PC-3 (cell line): ENCODE results near the gene CD79A.

Experiments used
- EZH2phosphoT487 ChIP-seq: fragments of 300-600 bp; sonication (generic); IDR thresholded peaks from 2 replicates; pipeline ENCODE4 v1.6.1; 2018; ENCODE audit warnings: mild to moderate bottlenecking, antibody characterized with exemption, low read length, borderline replicate concordance
- TF ChIP-seq, protein P1 (sequence below): fragments of 300-600 bp; sonication (generic); conservative IDR thresholded peaks from 2 replicates; pipeline ENCODE4 v1.5.1; 2017; ENCODE audit warnings: antibody characterized with exemption, low read depth, mild to moderate bottlenecking, low read length

DNA sequence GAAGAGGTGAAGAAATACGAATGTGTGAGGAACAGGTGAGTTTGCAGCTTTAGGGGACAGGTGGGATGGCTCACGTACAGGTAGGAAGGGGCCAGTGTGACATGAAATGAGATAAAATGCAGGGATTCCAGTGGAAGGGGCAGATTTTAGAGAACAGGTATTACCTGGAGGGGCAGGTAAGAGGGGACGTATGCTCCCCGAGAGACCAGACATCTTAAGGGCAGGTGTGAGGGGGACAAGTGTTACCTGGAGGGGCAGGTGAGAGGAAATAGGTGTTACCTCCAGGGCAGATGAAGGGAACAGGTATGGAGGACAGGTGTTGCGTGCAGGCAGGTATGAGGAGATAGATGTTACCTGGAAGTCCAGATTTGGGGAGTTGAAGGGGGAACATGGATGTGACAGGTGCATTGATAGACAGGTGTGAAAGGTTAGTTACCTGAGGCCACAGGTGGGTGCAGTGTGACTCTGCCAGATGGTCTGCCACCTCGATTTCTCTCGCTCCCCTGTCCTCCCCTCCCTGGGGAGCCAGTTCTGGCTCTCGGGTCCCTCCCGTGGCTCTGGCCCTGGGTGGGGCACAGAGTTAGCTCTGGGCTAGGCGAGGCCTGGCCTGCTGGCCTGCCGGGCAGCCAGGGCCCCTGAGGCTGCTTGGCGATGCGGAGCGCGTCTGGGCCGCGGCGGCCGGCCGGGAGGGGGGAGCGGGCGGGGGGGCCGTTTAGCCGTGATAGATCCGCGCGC is 49.1 kb downstream of the CD79A start:
- TF ChIP-seq, protein P1, sequence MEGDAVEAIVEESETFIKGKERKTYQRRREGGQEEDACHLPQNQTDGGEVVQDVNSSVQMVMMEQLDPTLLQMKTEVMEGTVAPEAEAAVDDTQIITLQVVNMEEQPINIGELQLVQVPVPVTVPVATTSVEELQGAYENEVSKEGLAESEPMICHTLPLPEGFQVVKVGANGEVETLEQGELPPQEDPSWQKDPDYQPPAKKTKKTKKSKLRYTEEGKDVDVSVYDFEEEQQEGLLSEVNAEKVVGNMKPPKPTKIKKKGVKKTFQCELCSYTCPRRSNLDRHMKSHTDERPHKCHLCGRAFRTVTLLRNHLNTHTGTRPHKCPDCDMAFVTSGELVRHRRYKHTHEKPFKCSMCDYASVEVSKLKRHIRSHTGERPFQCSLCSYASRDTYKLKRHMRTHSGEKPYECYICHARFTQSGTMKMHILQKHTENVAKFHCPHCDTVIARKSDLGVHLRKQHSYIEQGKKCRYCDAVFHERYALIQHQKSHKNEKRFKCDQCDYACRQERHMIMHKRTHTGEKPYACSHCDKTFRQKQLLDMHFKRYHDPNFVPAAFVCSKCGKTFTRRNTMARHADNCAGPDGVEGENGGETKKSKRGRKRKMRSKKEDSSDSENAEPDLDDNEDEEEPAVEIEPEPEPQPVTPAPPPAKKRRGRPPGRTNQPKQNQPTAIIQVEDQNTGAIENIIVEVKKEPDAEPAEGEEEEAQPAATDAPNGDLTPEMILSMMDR = no peak
- TF ChIP-seq EZH2phosphoT487 = no peak
